ENCODE measurements around the gene LAYN. TPM values are rescaled to one million over a fixed set of nuclear protein-coding genes. Genes with fewer than 3 reads are reported as not detected.

LAYN gene
- total RNA-seq, 1 donor from 2014 or later: 15.0 TPM

GRCh38 chr11:111518668-111519067 lies 21.9 kb upstream of the LAYN start:
- no peak for DNase-seq
- Histone ChIP-seq H3K4me3 (no peak overlapping the region), H3K4me1 (no peaks in the 10 kb centered on the region), H3K36me3 (no peaks in the 10 kb centered on the region), H3K9me3 (no peaks in the 10 kb centered on the region), H3K27ac (no peak overlapping the region), H3K27me3 (ENCODE audit: low read depth) (peaks cover 13% of the 10 kb centered on the region)
- no peak for TF ChIP-seq CTCF (IDR thresholded peaks at IDR 0.05)
- no peak for ATAC-seq
- intact Hi-C loops (cut with DNase I): no loop called here

- Histone ChIP-seq H3K4me1 (no peaks in the 10 kb centered on the region), H3K36me3 (no peaks in the 10 kb centered on the region), H3K27me3 (ENCODE audit: low read depth) (no peaks in the 10 kb centered on the region), H3K9me3 (no peaks in the 10 kb centered on the region), H3K4me3 (no peak overlapping the region), H3K27ac (no peak overlapping the region)
- no peak for DNase-seq
- no peak for ATAC-seq
- intact Hi-C loops (cut with DNase I): no loop called here
- TF ChIP-seq CTCF (IDR thresholded peaks at IDR 0.05): no peak
Observed at GRCh38 chr11:111520560-111520959, 20.0 kb upstream of the LAYN start.

- H3K4me3 ChIP-seq: no peak overlapping the region
- ATAC-seq: no peak
- H3K27ac ChIP-seq: no peak overlapping the region
- H3K27me3 ChIP-seq (ENCODE audit: low read depth): no peaks in the 10 kb centered on the region
- intact Hi-C loops (cut with DNase I): no loop called here
- H3K9me3 ChIP-seq: no peaks in the 10 kb centered on the region
- H3K4me1 ChIP-seq: no peaks in the 10 kb centered on the region
- no peaks in the 10 kb centered on the region for H3K36me3 ChIP-seq
- TF ChIP-seq CTCF (IDR thresholded peaks at IDR 0.05): no peak
- no peak for DNase-seq
Observed at GRCh38 chr11:111521135-111521534, 19.4 kb upstream of the LAYN start.

- H3K4me3 ChIP-seq: no peak overlapping the region
- no peaks in the 10 kb centered on the region for H3K9me3 ChIP-seq
- no peak for TF ChIP-seq CTCF (IDR thresholded peaks at IDR 0.05)
- intact Hi-C loops (cut with DNase I): no loop called here
- no peak for ATAC-seq
- H3K4me1 ChIP-seq: no peaks in the 10 kb centered on the region
- no peak for DNase-seq
- no peaks in the 10 kb centered on the region for H3K27me3 ChIP-seq (ENCODE audit: low read depth)
- no peaks in the 10 kb centered on the region for H3K36me3 ChIP-seq
- no peak overlapping the region for H3K27ac ChIP-seq
Observed at GRCh38 chr11:111522426-111522825, 18.1 kb upstream of the LAYN start.

- no peaks in the 10 kb centered on the region for H3K4me1 ChIP-seq
- TF ChIP-seq CTCF (IDR thresholded peaks at IDR 0.05): no peak
- intact Hi-C loops (cut with DNase I): no loop called here
- H3K4me3 ChIP-seq: no peak overlapping the region
- no peak for DNase-seq
- H3K27ac ChIP-seq: no peak overlapping the region
- no peaks in the 10 kb centered on the region for H3K9me3 ChIP-seq
- H3K36me3 ChIP-seq: no peaks in the 10 kb centered on the region
- ATAC-seq: no peak
- no peaks in the 10 kb centered on the region for H3K27me3 ChIP-seq (ENCODE audit: low read depth)
Observed at GRCh38 chr11:111523343-111523742, 17.2 kb upstream of the LAYN start.

- TF ChIP-seq CTCF (IDR thresholded peaks at IDR 0.05): no peak
- Histone ChIP-seq H3K9me3 (no peaks in the 10 kb centered on the region), H3K27ac (no peak overlapping the region), H3K4me3 (no peak overlapping the region), H3K4me1 (no peaks in the 10 kb centered on the region), H3K27me3 (ENCODE audit: low read depth) (no peaks in the 10 kb centered on the region), H3K36me3 (no peaks in the 10 kb centered on the region)
- DNase-seq: no peak
- no peak for ATAC-seq
- intact Hi-C loops (cut with DNase I): no loop called here
Observed at GRCh38 chr11:111524056-111524455, 16.5 kb upstream of the LAYN start.

Data from lower lobe of right lung (tissue), 2 donors.